SK-N-SH (cell line): ENCODE results near the gene ARTN. TPM values are rescaled to one million over a fixed set of nuclear protein-coding genes. Genes with fewer than 3 reads are reported as not detected.

Source experiments
- CTCF ChIA-PET: fragments of 300-600, 350-600 bp; formaldehyde crosslinking; extraction: SDS; loops from one replicate; lab custom pipeline; 2021; lab: Yijun Ruan, JAX
- POLR2A ChIA-PET: fragments of 350-600 bp; sonication (Branson Sonifier 250); formaldehyde crosslinking; extraction: SDS; loops from one replicate; lab custom pipeline; 2020; ENCODE audit warnings: antibody characterized with exemption, inconsistent platforms; lab: Yijun Ruan, JAX
- DNase-seq: peaks from one replicate; pipeline ENCODE4 v3.0.0; 2012
- H2AFZ ChIP-seq: fragments of 200-600 bp; sonication (generic); 2 replicates; pipeline ENCODE4 v1.8.1; 2016; ENCODE audit warnings: antibody characterized with exemption, mild to moderate bottlenecking, low read depth
- H3F3A ChIP-seq: fragments of 200-600 bp; sonication (generic); replicated peaks from 2 replicates; pipeline ENCODE3; 2016; ENCODE audit warnings: antibody characterized with exemption, mild to moderate bottlenecking; ENCODE audit not compliant: insufficient read depth
- H3K27ac ChIP-seq, 2 experiments: fragments of 200-500 bp in 1 of 2; fragments of 200-600 bp in 1 of 2; sonication (Bioruptor generic) in 1 of 2; sonication (generic), shearing (Covaris generic) in 1 of 2; 2 replicates each; pipeline versions ENCODE4 v1.5.1 to v1.6.1; 2014 to 2016; ENCODE audit warnings: low read depth in 2 of 2, inconsistent platforms in 1 of 2, low read length in 1 of 2, mild to moderate bottlenecking in 1 of 2, mixed read lengths in 1 of 2
- H3K27me3 ChIP-seq: fragments of 200-600 bp; sonication (generic), shearing (Covaris generic); 2 replicates; pipeline ENCODE4 v1.6.1; 2016; ENCODE audit warnings: mixed run types; ENCODE audit not compliant: insufficient read depth
- H3K36me3 ChIP-seq, 2 experiments: fragments of 200-500 bp in 1 of 2; fragments of 200-600 bp in 1 of 2; sonication (Bioruptor generic) in 1 of 2; sonication (generic) in 1 of 2; replicated peaks in 1 of 2; 2 replicates each; pipeline versions ENCODE3 to v1.5.1; 2014 to 2016; ENCODE audit warnings: low read length in 1 of 2, mild to moderate bottlenecking in 1 of 2; ENCODE audit not compliant: insufficient read depth in 2 of 2, control insufficient read depth in 1 of 2
- H3K4me1 ChIP-seq, 2 experiments: fragments of 200-500 bp in 1 of 2; fragments of 200-600 bp in 1 of 2; sonication (Bioruptor generic) in 1 of 2; sonication (generic), shearing (Covaris generic) in 1 of 2; 2 replicates each; pipeline versions ENCODE4 v1.5.1 to v1.6.1; 2014 to 2016; ENCODE audit warnings: low read depth in 1 of 2, low read length in 1 of 2, mixed run types in 1 of 2; ENCODE audit not compliant: insufficient read depth in 2 of 2, control insufficient read depth in 1 of 2
- H3K4me2 ChIP-seq: fragments of 200-600 bp; sonication (generic), shearing (Covaris generic); 2 replicates; pipeline ENCODE4 v1.6.1; 2017; ENCODE audit warnings: mixed run types
- H3K4me3 ChIP-seq, 2 experiments: fragments of 200-500 bp in 1 of 2; fragments of 200-600 bp in 1 of 2; sonication (Bioruptor generic) in 1 of 2; sonication (generic), shearing (Covaris generic) in 1 of 2; 2 replicates each; pipeline versions ENCODE4 v1.5.1 to v1.8.1; 2014 to 2016; ENCODE audit warnings: low read depth in 2 of 2, inconsistent platforms in 1 of 2, low read length in 1 of 2, mild to moderate bottlenecking in 1 of 2, mixed read lengths in 1 of 2, moderate library complexity in 1 of 2
- H3K79me2 ChIP-seq: fragments of 200-600 bp; sonication (generic); 2 replicates; pipeline ENCODE4 v1.8.1; 2017; ENCODE audit warnings: mild to moderate bottlenecking; ENCODE audit not compliant: insufficient read depth
- H3K9ac ChIP-seq: fragments of 200-600 bp; sonication (generic); 2 replicates; pipeline ENCODE4 v1.6.1; 2017; ENCODE audit warnings: mixed run types
- H3K9me2 ChIP-seq: fragments of 200-600 bp; sonication (generic); 2 replicates; pipeline ENCODE4 v1.6.1; 2017; ENCODE audit warnings: mixed run types
- H3K9me3 ChIP-seq: fragments of 200-600 bp; sonication (generic); 2 replicates; pipeline ENCODE4 v1.6.1; 2017; ENCODE audit warnings: mixed run types, mild to moderate bottlenecking, moderate library complexity
- H4K20me1 ChIP-seq: fragments of 200-600 bp; sonication (generic); 2 replicates; pipeline ENCODE4 v1.6.1; 2017; ENCODE audit warnings: mild to moderate bottlenecking, mixed run types; ENCODE audit not compliant: insufficient read depth
- FOSL2 ChIP-seq: IDR thresholded peaks from 2 replicates; pipeline ENCODE4 v1.4.0; 2012; ENCODE audit warnings: low read depth, mild to moderate bottlenecking, moderate library complexity, borderline replicate concordance
- FOXJ3 ChIP-seq: sonication (generic); formaldehyde crosslinking; IDR thresholded peaks from 2 replicates; pipeline ENCODE4 v1.5.1; 2020; ENCODE audit warnings: mild to moderate bottlenecking, missing genetic modification reagents
- JUND ChIP-seq: IDR thresholded peaks from 2 replicates; pipeline ENCODE4 v1.4.0; 2012
- MXI1 ChIP-seq: IDR thresholded peaks from 2 replicates; pipeline ENCODE4 v1.6.1; 2012; ENCODE audit warnings: mild to moderate bottlenecking, low read depth, low read length, improper control_type of control experiment
- NRF1 ChIP-seq: IDR thresholded peaks from 2 replicates; pipeline ENCODE4 v1.6.1; 2012; ENCODE audit warnings: low read depth, mild to moderate bottlenecking, low read length
- RFX5 ChIP-seq: IDR thresholded peaks from 2 replicates; pipeline ENCODE4 v1.6.1; 2012; ENCODE audit warnings: mild to moderate bottlenecking, improper control_type of control experiment, low read length
- SMC3 ChIP-seq: IDR thresholded peaks from 2 replicates; pipeline ENCODE4 v1.6.1; 2012; ENCODE audit warnings: low read depth, low read length, improper control_type of control experiment
- YY1 ChIP-seq: IDR thresholded peaks from 2 replicates; pipeline ENCODE4 v1.4.0; 2012; ENCODE audit warnings: low read depth, mild to moderate bottlenecking
- WGBS: methylation state at CpG from one replicate; pipeline ENCODE4 v1.1.6; 2017; ENCODE audit warnings: low lambda C conversion rate; 5-methylcytosine and 5-hydroxymethylcytosine counted together
- polyA plus RNA-seq, 3 experiments: library from polyadenylated mRNA; depleted of rRNA; stranded (reverse); fragments of >200 nt; gene quantifications; 2 replicates each; pipeline ENCODE4 v1.2.3, GENCODE V29; 2012
- TF ChIP-seq, protein P1 (sequence below): IDR thresholded peaks from 2 replicates; pipeline ENCODE4 v1.6.1; 2012; ENCODE audit warnings: mild to moderate bottlenecking, low read depth, low read length, moderate library complexity
- TF ChIP-seq, protein P2 (sequence below): fragments of 150-350 bp; IDR thresholded peaks from 2 replicates; pipeline ENCODE4 v1.6.1; 2016; ENCODE audit warnings: mild to moderate bottlenecking, low read depth, low read length
- TF ChIP-seq, protein P3 (sequence below): IDR thresholded peaks from 2 replicates; pipeline ENCODE4; 2012
- TF ChIP-seq, protein P4 (sequence below): IDR thresholded peaks from 2 replicates; pipeline ENCODE4 v1.4.0; 2012; ENCODE audit warnings: low read depth, borderline replicate concordance
- TF ChIP-seq, protein P5 (sequence below): IDR thresholded peaks from 2 replicates; pipeline ENCODE4 v1.4.0; 2012; ENCODE audit warnings: low read depth

ARTN gene
- polyA plus RNA-seq, 1 of the 3 experiments (the other 2 are of a cell fraction): 0.69 TPM

DNA sequence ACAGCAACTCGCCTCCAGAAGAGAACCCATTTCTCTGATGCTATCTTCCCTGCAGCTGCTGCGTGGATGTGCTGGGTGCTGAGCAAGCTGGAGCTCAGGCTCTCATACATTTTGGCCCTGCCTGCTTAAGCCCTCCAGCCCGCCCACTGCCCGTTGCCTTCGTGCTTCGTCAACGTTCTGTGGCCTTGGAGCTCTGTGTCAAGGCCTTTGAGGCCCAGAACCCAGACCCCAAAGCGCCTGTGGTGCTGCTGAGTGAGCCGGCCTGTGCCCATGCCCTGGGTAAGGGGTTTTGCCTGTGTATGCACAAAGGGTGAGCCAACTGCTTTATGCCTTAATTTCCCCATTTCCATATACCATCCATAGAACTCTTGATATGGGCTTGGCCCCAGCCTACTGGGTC is 37.3 kb downstream of the ARTN start:
- Histone ChIP-seq H3K4me1 (peaks cover 7 to 29% of the 10 kb centered on the region in 2 experiments; a peak in 1 of 4 replicates), H4K20me1 (peaks cover 4% of the 10 kb centered on the region), H3K4me3 (peak overlapping the region; percentile 98 to 100)
- TF ChIP-seq, protein P1, sequence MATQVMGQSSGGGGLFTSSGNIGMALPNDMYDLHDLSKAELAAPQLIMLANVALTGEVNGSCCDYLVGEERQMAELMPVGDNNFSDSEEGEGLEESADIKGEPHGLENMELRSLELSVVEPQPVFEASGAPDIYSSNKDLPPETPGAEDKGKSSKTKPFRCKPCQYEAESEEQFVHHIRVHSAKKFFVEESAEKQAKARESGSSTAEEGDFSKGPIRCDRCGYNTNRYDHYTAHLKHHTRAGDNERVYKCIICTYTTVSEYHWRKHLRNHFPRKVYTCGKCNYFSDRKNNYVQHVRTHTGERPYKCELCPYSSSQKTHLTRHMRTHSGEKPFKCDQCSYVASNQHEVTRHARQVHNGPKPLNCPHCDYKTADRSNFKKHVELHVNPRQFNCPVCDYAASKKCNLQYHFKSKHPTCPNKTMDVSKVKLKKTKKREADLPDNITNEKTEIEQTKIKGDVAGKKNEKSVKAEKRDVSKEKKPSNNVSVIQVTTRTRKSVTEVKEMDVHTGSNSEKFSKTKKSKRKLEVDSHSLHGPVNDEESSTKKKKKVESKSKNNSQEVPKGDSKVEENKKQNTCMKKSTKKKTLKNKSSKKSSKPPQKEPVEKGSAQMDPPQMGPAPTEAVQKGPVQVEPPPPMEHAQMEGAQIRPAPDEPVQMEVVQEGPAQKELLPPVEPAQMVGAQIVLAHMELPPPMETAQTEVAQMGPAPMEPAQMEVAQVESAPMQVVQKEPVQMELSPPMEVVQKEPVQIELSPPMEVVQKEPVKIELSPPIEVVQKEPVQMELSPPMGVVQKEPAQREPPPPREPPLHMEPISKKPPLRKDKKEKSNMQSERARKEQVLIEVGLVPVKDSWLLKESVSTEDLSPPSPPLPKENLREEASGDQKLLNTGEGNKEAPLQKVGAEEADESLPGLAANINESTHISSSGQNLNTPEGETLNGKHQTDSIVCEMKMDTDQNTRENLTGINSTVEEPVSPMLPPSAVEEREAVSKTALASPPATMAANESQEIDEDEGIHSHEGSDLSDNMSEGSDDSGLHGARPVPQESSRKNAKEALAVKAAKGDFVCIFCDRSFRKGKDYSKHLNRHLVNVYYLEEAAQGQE: no peak
- TF ChIP-seq, protein P2, sequence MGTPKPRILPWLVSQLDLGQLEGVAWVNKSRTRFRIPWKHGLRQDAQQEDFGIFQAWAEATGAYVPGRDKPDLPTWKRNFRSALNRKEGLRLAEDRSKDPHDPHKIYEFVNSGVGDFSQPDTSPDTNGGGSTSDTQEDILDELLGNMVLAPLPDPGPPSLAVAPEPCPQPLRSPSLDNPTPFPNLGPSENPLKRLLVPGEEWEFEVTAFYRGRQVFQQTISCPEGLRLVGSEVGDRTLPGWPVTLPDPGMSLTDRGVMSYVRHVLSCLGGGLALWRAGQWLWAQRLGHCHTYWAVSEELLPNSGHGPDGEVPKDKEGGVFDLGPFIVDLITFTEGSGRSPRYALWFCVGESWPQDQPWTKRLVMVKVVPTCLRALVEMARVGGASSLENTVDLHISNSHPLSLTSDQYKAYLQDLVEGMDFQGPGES: no peak
- TF ChIP-seq, protein P3, sequence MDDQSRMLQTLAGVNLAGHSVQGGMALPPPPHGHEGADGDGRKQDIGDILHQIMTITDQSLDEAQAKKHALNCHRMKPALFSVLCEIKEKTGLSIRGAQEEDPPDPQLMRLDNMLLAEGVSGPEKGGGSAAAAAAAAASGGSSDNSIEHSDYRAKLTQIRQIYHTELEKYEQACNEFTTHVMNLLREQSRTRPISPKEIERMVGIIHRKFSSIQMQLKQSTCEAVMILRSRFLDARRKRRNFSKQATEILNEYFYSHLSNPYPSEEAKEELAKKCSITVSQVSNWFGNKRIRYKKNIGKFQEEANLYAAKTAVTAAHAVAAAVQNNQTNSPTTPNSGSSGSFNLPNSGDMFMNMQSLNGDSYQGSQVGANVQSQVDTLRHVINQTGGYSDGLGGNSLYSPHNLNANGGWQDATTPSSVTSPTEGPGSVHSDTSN: no peak
- TF ChIP-seq SMC3 (no peak), RFX5 (no peak)
- TF ChIP-seq, all 33 proteins: peak for 0
- Histone ChIP-seq H3K9me3 (no peaks in the 10 kb centered on the region), H3K79me2 (peaks cover 29% of the 10 kb centered on the region), H3K36me3 (peaks cover 0 to 38% of the 10 kb centered on the region in 2 experiments), H3K9me2 (no peaks in the 10 kb centered on the region), H2AFZ (no peak overlapping the region), H3K4me2 (peak overlapping the region; percentile 95), H3K9ac (peak overlapping the region; percentile 82; the same call in 1 of the 2 replicates), H3K27ac (no peak overlapping the region; a peak in 1 of 4 replicates), H3K27me3 (no peaks in the 10 kb centered on the region), H3F3A (peaks cover 14% of the 10 kb centered on the region)
- ChIA-PET CTCF (interaction anchor here (0.7 to 1.7 kb wide), 4 partner anchors 25 to 70 kb away, joined by 3 to 5 read pairs (median 3); no protein-coding TSS in a partner anchor), POLR2A (interaction anchor here (0.9 to 1.4 kb wide), 4 partner anchors 7 to 60 kb away, joined by 3 to 4 read pairs (median 3); no protein-coding TSS in a partner anchor)
- no peak for DNase-seq
- WGBS: 66% methylated on average over 7 of the region's 9 CpGs

DNA sequence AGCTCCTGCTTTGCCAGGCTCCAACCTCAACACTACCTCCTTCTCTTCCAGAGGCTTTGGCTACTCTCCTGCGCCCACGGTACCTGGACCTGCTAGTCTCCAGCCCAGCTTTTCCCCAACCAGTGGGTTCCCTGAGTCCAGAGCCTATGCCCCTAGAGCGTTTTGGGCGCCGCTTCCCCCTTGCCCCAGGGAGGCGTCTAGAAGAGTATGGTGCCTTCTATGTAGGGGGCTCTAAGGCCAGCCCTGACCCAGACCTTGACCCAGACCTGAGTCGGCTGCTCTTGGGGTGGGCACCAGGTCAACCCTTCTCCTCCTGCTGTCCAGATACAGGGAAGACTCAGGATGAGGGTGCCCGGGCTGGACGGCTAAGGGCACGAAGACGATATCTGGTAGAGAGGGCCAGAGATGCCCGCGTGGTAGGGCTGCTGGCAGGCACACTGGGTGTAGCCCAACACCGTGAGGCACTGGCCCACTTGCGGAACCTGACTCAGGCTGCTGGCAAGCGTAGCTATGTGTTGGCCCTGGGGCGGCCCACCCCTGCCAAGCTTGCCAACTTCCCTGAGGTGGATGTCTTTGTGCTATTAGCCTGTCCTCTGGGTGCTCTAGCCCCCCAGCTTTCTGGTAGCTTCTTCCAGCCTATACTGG is 37.9 kb downstream of the ARTN start:
- Histone ChIP-seq H3K9ac (no peak overlapping the region), H3F3A (peaks cover 14% of the 10 kb centered on the region), H3K4me3 (peak overlapping the region; percentile 98 to 100; a peak in 1 of 4 replicates), H3K9me3 (no peaks in the 10 kb centered on the region), H3K9me2 (no peaks in the 10 kb centered on the region), H3K27me3 (no peaks in the 10 kb centered on the region), H3K4me2 (peak overlapping the region; percentile 95; the same call in 1 of the 2 replicates), H3K27ac (no peak overlapping the region; a peak in 1 of 4 replicates), H4K20me1 (peaks cover 10% of the 10 kb centered on the region), H3K79me2 (peaks cover 35% of the 10 kb centered on the region), H3K4me1 (peaks cover 8 to 34% of the 10 kb centered on the region in 2 experiments; a peak in 1 of 4 replicates), H3K36me3 (peaks cover 3 to 42% of the 10 kb centered on the region in 2 experiments), H2AFZ (no peak overlapping the region)
- DNase-seq: no peak
- WGBS: 97% methylated on average over 13 of the region's 17 CpGs
- ChIA-PET POLR2A (interaction anchor here (1.4 kb wide), 1 partner anchor 9 kb away, joined by 3 read pairs; no protein-coding TSS in a partner anchor), CTCF (interaction anchor here (0.9 to 1.7 kb wide), 3 partner anchors 36 to 221 kb away, joined by 3 to 5 read pairs (median 3); no protein-coding TSS in a partner anchor)
- TF ChIP-seq, protein P4, sequence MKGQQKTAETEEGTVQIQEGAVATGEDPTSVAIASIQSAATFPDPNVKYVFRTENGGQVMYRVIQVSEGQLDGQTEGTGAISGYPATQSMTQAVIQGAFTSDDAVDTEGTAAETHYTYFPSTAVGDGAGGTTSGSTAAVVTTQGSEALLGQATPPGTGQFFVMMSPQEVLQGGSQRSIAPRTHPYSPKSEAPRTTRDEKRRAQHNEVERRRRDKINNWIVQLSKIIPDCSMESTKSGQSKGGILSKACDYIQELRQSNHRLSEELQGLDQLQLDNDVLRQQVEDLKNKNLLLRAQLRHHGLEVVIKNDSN: no peak
- TF ChIP-seq, protein P5, sequence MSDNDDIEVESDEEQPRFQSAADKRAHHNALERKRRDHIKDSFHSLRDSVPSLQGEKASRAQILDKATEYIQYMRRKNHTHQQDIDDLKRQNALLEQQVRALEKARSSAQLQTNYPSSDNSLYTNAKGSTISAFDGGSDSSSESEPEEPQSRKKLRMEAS: no peak
- TF ChIP-seq JUND (no peak), YY1 (no peak), FOXJ3 (CRISPR knock-in tag) (no peak), NRF1 (no peak), FOSL2 (no peak), MXI1 (no peak)
- TF ChIP-seq, protein P1: no peak
